ENCODE measurements around the gene ZDHHC16.
"Not testable (repeated sequence)": the region's sequence is repeated elsewhere in the genome, so short reads cannot be mapped to it uniquely, and the experiment has no call there.

ZDHHC16 gene

DNA sequence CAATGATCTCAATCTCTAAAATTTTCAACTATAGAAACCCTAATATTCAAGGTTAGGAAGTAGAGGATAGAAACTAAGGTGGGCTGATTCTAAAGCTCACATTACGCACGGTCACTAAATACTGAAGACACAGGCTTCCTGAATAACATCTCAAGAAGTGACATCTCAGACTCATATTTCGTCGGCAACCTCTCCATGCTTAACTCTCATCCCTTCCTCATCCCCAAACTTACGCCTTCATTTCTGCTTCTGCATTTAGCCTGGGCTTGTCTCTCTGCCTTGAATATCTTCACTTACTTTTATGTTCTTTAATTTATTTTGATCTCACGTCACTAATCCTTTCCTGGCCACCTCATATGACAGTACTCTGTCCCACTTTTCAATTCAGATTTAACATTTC, 10.8 kb upstream of the ZDHHC16 start:
- no peak for FAIRE-seq

DNA sequence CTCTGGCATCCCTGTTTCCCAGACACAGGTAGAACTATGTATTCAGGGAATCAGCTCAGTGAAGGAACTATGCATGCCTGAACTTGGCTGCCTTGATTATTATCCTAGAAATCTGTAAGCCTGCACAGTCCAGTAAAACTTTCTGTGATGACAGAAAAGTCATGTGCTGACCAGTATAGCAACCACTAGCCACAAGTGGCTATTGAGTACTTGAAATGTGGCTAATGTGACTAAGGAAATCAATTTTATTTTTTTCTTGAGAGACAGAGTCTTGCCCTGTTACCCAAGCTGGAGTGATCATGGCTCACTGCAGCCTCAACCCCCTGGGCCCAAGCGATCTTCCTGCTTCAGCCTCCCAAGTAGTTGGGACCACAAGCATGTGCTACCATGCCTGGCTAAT, 3.7 kb upstream of the ZDHHC16 start:
- FAIRE-seq, result no peak

DNA sequence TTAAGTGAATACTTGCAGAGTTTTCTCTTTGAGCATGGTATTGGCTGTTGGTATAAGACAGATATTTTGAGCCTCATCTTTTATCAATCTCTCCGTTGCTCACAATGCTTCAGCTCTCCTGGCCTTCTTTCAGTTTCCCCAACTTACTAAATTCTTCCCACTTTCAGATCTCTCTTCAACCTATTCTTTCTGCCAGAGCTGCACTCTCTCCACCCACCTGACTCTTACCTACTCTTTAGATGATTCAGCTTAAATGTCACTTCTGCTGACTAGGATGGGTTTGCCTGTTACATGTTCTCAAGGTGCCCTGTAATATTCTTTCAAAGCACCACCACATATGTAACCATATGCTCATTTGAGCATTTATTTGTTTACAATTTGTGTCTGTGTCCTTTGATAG, 1.8 kb upstream of the ZDHHC16 start:
- no peak for FAIRE-seq

DNA sequence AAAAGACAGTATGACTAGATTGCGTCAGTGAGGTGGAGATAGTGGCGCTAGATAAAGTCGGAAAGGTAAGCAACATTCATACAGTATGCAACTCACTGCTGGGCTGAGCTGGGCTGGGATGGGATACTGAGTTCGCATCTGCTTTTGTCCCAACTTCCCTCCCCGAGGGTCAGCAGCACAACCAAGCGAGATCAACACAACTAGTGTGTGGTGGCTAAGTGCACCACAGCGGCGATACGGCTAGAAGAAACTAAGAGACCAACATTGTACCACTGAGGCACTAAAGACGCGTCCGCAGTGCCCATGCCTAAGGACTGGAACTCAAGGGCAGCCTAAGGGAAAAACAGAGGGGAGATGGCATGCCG, 636 bp upstream of the ZDHHC16 start:
- no peak for FAIRE-seq

DNA sequence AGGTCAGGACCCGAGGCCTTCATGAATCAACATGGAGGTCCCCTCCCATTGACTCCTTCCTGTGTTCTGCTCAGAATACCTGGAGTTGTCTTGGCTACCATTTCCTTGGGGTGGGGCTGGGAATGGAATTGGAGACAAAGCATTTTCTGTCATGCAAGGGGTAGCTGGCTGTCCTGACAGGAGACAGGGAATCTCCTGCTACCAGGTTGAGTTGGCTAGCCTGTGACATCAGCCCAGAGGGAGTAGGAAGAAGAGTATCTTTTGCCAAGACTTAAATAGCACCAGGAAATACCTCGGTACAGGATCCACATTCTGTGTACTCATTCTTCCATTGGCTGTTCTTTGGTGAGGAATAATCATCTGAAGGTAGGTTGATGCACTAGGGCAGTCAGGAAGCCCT, 4.9 kb downstream of the ZDHHC16 start:
- FAIRE-seq, result no peak

DNA sequence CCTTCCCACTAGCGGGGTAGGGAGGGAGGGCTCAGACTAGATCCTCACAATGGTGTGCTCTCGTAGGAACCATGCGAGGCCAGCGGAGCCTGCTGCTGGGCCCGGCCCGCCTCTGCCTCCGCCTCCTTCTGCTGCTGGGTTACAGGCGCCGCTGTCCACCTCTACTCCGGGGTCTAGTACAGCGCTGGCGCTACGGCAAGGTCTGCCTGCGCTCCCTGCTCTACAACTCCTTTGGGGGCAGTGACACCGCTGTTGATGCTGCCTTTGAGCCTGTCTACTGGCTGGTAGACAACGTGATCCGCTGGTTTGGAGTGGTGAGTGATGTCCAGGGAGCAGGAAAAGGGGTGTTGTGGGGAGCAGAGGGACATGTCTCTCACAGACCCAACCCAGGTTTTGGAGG, 5.6 kb downstream of the ZDHHC16 start:
- no peak for FAIRE-seq

DNA sequence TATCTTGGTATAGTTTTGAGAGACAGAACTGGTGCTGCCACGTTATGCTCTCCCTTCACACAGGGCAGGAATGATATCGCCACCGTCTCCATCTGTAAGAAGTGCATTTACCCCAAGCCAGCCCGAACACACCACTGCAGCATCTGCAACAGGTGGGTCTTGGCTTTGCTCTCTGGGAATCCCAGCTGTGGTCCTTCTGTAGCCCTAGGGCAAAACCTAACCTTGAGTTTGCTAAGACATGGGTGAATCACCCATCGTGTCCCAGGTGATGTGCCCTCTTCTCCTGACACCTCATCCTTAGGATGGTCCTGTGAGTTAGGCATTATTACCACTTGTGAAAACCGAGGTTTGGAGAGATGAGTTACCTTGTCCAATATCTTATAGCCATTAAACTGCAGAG, 6.4 kb downstream of the ZDHHC16 start:
- no peak for FAIRE-seq

DNA sequence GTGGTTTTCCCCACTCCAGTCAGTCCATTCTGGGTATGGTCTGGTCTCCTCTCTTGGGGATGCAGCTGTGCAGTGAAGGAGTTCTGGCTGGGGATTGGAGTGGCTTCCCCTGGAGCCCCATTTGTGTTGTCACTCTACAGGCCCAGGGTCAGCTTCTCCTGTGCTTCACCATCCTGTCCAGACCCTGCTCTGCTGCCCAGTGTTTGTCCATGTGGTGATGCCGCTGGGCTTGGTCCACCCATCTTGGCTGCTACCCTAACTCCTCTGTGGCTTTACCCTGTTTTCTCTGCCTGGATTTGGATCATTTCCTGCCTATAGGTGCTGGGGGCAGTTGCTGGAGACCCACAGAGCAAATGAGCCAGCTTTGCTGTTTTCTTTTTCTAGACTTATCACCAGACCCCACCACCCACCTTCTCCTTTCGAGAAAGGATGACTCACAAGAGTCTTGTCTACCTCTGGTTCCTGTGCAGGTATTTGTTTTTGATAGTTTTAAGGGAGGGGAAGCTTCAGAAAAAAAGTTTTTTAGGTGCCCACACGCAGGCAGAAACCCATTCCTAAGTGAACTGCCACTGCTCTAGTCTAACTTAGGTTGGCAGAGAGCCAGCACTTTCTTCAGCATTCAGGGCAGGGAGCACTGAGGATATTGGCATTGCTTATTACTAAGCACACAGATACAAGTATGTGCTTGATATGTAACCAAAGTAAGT, 8.5 kb downstream of the ZDHHC16 start:
- FAIRE-seq, result no peak

DNA sequence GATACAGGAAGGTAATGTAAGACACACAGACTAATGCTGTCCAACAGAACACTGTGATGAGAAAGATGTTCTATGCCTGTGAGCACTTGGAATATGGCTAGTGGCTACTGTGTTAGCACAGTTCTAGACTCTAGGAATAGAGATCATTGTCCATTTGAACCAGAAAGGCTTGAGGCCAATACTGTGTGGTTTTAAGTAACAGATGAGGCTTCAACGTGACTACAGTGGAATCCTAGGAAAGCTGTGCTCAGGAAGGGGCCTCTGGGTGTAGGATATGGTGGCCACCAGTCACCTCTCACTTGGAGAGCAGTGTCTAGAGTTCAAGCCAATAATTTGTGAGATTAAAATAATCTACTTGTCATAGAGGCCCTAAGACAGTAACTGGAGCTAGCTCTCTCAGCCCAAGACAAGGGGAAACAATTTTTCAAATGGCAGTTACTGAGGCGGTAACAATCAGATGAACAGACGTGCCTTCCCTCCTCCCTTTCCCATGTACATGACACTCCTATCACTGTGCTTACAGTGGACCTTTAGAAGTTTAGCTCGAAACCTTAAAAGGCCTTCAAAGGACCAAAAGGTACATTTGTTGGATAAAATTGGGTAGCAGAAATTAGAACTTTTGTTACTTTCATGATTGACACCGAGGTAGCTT, 10.2 kb downstream of the ZDHHC16 start:
- FAIRE-seq, result no peak

DNA sequence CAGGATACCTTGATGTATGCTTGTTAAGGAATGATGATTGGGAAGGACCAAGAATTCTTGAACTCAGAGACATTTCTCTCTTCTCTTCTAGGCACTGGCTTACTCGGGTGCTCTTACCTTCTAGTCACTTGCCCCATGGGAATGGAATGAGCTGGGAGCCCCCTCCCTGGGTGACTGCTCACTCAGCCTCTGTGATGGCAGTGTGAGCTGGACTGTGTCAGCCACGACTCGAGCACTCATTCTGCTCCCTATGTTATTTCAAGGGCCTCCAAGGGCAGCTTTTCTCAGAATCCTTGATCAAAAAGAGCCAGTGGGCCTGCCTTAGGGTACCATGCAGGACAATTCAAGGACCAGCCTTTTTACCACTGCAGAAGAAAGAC, 10.7 kb downstream of the ZDHHC16 start:
- no peak for FAIRE-seq

DNA sequence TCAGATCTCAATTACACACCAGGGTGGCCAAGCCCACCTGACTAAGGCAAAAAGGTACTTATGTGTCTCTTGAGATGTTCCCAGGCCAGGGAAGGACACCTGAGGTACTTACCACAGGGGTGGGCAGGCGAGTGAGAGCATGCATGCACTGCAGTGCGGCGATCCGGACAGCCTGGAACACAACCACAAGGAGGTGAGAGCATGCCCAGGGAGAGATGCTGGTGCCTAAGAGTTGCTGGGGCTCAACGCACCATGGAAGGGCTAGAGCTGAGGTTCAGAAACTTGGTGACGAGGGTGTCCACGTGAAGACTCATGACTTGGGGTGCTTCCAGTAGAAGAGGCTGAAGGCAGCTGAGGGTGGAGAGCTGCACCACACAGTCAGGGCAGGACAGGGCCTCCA, 13.1 kb downstream of the ZDHHC16 start:
- FAIRE-seq, result no peak

DNA sequence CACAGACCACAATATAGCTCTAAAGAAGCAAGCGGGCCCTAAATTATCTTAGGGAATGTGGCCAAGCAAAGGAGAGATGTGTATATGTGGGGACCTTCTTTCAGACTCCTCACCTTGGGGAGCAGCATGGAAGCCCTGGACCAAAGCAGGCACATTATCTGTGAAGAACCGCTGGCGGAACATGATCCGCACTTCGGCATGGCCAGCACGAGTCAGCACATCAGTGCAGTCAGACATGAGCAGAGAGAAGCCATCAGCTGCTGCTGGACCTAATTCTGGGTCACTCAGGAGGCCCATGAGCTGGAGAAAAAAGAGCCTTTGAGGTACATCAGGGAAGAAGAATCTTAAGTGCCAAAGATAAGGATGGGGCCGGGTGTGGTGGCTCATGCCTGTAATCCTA, 14.0 kb downstream of the ZDHHC16 start:
- no peak for FAIRE-seq

DNA sequence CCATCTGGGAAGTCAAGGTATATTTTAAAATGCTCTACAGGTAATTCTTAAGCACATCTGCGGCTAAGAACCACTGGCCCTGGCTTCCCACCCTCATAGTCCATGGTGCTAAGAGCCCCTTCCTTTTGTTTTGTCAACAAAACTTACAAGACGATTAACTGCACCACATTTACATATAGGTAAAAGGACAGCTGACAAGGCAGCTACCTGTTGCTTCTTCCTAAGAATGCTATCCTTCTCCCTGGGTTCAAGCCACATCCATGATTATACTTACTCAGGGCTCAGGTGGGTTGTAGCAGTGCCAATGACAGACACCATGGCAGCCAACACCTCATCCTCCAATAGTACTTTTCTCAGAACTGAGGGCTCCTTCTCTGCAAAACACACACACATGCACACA, 16.3 kb downstream of the ZDHHC16 start:
- FAIRE-seq, result no peak

DNA sequence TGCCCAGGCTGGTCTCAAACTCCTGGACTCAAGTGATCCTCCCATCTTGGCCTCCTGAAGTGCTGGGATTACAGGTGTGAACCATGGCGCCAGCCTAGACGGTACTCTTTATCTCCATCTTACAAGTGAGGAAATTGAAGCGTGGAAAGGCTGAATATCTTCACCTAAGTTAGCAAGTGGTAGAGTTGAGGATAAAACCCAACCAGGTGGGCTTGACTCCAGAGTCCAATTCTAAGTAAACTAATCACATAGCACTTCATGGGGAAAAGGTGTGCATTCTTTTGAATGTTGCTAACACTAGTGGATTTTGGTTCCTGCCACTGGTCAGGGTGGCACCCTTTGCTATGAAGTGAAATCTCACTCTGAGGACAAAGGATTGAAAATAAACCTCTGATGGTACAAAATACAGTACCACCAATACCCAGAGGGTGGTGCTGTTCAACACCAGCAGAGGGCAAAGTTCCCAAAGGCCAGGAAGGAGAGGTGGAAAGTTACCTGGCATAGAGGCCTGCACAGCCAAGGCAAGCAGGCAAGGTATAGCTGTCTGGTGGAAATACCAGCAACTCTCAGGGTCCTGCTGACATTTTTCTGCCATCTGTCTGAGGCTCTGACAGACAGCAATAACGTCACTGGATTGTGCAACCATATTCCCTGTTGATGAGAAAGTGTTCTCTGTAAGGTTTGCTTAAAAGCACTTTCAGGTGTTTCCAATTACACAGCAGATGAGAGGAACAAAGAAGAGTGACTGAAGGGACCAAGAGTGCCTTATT, 17.6 kb downstream of the ZDHHC16 start:
- FAIRE-seq, result peak; percentile 76

DNA sequence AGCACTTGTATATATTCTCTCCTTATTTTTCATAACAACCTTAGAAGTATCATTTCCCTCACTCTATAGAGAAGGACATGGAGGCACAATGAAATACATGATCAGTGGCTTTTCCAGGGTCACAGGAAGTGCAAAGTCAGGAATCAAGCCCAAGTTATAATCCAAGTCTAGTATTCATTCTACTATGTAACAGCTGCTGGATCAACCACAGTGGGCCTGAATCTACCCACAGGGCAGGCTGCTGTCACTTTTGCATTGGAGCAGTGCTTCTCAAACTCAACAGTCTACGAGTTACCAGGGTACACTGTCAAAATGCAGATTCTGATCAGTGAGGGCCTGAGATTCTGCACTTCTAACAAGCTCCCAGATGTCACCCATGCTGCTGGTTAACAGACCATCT, 18.3 kb downstream of the ZDHHC16 start:
- FAIRE-seq, result no peak

DNA sequence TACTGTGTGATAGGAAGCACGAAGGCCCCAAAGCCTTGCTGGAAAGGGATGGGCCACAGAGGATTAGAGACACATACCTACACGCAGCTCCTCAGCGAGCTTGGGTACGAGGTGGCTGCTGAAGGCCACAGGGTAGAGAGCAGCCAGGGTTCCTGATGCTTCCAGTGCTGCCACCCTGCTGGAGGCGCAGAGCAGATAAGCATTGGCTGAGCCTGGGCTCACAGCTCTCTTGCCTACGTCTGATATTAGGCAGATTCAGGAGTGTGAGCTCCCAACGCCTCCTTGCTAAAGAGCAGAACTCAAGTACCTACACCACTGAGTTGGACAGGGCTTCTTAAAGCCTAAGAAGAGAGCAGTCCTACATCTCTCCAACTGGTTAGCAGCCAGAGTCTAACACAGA, 20.0 kb downstream of the ZDHHC16 start:
- FAIRE-seq, result no peak

DNA sequence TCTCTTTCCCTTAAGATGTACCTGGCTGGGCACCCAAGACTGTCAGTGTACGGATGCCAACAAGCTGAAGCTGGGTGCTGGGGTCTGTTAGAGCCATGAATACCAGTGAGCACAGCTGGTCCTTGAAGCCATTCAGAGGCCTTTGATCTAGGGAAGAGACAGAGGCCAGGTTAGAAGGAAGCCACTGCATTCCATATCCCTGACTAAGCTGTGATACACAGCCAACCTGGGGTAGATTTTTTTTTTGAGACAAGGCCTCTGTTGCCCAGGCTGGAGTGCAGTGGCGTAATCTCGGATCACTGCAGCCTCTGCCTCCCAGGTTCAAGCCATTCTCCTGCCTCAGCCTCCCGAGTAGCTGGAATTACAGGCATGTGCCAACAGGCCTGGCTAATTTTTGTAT, 20.8 kb downstream of the ZDHHC16 start:
- no peak for FAIRE-seq

DNA sequence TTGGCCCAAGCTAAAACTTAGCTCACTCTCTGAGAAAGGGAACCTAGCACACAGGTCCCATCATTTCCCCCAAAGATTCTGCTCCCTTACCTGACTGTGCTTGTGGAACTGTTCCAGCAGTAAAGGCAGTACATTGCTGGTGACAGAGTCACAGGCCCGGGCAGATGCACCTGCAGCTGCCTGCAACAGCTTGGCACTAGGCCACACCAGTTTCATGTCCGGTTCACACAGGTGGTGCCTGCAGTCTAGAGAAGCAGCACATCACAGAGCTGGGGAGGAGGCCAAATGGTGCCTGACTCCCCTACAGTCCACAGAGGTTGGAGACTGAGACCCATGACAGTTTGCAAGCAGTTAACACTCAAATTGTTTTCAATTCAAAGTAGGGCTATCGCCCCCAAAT, 22.2 kb downstream of the ZDHHC16 start:
- no peak for FAIRE-seq

DNA sequence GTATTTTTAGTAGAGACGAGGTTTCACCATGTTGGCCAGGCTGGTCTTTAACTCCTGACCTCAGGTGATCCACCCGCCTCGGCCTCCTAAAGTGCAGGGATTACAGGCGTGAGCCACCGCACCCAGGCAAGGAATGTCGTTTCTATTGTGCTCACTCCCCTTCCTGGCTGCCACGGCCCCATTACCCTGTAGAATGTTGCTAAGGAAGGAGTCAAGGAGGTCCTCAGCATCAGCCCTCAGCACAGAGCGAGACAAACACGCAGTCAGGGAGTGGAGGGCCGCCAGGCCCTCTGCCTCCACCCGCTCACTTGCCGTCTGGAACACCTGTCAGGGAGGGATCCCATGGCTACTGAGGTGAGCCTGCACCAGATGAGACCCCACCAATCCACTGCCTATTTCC, 22.8 kb downstream of the ZDHHC16 start:
- not testable (repeated sequence) for FAIRE-seq

DNA sequence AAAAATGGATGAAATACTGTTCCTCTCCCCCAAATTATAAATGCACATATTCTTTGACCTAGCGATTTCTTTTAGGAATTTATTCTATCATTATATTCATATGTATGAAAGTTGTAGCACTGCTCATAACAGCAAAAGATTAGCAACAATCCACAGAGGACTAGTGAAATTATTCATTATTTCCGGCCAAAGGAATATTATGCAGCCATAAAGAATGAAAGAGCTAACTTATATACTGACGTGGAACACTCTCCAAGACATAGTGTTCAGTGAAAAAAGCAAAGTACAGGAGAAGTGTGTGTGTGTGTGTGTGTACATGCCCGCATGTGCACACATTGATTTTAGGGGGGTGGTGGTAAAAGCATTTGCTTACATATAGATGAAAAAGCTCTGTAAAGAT, 28.9 kb downstream of the ZDHHC16 start:
- FAIRE-seq, result no peak

DNA sequence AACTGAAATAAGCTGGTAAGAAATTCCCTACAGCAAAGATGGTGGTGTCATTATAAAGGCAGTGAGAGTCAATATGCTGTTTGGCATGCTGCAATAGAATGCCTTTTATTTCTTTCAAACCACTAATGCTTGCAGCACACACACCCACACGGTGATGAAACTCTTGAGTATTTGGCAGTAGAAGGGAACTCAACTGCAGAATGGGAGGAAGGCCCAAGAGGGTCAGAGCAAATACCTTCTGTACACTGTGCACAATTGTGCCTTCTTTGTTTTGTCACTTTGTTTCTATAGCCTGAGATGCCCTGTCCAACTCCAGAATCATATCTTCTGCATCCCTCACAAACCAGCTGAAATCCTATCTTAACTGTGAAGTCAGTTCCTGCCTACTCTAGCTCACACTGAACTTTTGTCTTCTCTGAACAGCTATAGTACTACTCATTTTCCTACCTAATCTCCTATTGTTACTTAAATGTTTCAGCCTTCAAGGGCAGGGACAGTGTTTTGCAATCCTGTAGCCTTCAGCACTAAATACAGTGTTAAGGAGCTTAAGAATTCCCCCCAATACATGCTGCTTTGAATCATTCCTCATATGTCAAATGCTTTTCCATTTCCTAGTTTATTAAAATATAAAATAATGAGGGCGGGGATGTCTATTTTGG, 30.1 kb downstream of the ZDHHC16 start:
- no peak for FAIRE-seq

DNA sequence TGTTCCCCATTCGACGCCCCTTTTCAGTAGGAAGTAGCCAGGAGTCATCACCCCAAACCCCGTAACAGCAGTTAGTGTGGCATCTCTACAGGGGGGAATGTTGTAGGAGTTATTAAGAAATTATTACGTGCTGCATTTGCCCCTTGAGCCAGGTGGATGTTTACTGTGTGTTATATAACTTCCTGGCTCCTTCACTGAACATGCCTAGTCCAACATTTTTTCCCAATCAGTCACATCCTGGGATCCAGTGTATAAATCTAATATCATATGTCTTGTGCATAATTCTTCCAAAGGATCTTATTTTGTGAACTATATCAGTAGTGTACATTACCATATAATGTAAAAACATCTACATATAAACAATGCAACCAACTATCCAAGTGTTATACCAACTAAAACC, 33.4 kb downstream of the ZDHHC16 start:
- not testable (repeated sequence) for FAIRE-seq

DNA sequence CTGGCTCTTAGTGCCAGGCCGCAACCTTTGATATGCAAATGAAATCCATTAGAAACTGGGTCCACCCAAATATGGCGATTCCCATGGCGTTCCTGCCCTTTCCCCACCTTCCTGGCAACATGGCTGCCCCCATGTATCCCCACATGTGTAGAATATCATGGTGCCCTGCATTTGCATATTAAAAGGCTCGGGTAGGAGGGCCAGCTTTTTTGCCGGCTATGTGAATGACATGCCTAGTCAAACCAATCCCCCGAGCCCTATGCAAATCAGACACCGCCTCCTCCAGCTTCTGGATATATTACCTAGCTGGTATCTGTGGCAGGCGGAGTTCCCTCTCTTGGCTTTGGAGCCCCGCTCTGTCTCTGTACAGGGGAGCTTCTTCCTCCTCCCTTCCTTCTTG, 34.0 kb downstream of the ZDHHC16 start:
- FAIRE-seq, result no peak

DNA sequence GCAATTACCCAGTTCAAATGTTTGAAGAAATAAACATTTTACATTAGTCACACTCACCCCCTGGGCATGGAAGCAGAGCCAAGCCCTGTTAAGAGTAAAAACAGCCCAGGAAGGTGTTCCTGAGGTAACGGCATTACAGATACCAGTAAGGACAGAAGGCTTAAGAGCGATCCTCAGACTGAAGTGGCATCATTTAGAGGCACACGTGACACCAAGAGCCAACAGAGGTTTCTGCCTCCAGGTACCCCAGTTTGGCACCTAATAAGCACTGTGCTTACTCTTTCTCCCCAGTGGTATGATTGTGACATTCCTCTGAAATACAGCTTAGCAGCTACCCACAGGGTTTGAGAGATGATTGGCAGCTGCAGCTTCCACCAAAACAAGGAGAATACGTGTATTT, 35.1 kb downstream of the ZDHHC16 start:
- FAIRE-seq, result no peak
